C4-2B (cell line): ENCODE measurements around the gene GLI3.

Experiments
- CTCF ChIP-seq: fragments of 450-650 bp; conservative IDR thresholded peaks from 2 replicates; pipeline ENCODE4 v1.5.1; 2017; ENCODE audit warnings: mild to moderate bottlenecking
- ZFX ChIP-seq: fragments of 450-650 bp; IDR thresholded peaks from 2 replicates; pipeline ENCODE4 v1.6.1; 2017

- no peak; the same call in 1 of the 2 replicates for TF ChIP-seq CTCF
- TF ChIP-seq ZFX = no peak
Observed at GRCh38 chr7:42272793-42273665, 36.0 kb upstream of the GLI3 start.
